Measurements from ENCODE around the gene ROPN1.
"Not testable (repeated sequence)": the region's sequence is repeated elsewhere in the genome, so short reads cannot be mapped to it uniquely, and the experiment has no call there.

ROPN1 gene

DNA sequence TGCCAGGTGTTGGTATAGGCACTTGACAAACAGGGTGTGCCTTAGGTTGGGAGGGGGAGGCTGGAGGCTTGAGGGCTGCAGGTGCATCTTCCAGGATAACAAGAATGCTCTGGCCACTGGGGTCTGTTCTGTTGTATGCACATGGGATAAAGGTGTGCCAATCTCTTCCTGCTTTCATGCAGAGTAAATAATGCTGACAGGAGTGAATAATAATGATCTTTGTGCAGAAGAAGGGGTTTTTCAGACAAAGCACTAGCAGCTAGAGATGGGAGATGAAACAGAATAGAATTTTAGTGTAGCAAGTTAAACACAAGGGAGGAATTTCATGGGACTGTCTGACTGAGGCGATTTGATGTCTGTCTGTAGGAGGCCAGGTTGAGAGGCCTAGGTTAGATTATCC, 1.9 kb upstream of the ROPN1 start:
- DNase-seq = no peak

- DNase-seq = no peak
These were observed 5.5 kb downstream of the ROPN1 start for GRCh38 chr3:123986427-123986826.

DNA sequence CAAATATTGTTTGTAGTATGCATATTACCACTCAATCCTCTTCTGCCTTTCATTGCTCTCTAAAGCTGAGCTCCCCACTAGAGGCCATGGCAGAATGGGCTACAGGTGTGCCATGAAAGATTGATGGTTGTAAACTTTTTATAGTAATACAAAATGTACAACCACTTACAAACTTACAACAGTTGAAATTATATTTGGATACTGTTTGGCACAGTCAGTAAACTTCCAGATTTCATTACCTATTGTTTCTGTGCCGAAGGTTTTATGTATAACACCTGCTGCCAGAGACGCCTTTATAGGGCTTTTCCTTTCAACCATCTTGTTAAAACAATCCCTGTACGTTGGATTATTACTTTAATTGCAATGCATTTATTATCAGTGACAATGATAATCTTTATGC, 7.0 kb downstream of the ROPN1 start:
- DNase-seq = no peak

- DNase-seq = no peak
These were observed 7.6 kb downstream of the ROPN1 start for GRCh38 chr3:123984350-123984749.

DNA sequence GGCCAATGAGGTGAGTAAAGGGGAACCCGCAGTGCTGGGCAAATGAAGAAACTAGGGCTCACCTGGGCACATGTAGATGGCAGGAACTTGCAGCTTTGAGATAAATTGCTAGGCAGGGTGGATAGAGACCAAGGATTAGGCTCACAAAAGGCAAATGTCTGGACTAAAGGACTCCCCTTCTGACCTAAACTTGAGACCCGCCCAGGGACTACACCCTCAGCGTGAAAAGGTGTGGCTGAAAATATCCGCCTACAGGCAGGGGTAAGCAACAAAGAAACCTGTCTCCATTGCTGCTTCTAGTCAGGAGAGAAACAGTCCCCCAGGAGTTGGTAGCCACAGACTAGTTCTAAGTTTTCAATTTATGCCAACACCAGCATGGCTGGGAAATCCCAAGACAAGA, 10.6 kb downstream of the ROPN1 start:
- DNase-seq = not testable (repeated sequence)

GRCh38 chr3:123980539-123980938, 11.4 kb downstream of the ROPN1 start:
- no peak for DNase-seq

GRCh38 chr3:123979525-123980501, 12.1 kb downstream of the ROPN1 start:
- not testable (repeated sequence) for DNase-seq

DNA sequence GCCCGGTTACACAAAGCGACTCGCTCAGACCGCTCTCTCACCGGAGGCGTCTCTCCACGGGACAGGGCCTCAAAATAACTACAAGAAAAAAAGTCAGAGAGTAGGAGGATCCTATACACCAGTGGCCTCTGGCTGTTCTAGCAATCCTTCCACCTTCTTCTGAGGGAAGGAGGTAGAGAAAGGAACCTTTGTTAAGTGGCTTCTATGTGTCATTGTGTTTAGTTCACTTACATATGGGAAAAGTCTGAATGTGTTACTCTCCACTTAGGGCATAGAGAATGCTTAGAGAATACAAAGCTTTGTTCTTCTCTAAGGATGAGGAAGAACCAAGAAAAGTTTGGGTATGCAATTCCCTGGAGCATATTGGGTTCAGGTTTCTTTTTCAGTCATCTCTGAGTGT, 15.0 kb downstream of the ROPN1 start:
- DNase-seq = not testable (repeated sequence)

GRCh38 chr3:123976181-123976898, 15.6 kb downstream of the ROPN1 start:
- DNase-seq = not testable (repeated sequence)

DNA sequence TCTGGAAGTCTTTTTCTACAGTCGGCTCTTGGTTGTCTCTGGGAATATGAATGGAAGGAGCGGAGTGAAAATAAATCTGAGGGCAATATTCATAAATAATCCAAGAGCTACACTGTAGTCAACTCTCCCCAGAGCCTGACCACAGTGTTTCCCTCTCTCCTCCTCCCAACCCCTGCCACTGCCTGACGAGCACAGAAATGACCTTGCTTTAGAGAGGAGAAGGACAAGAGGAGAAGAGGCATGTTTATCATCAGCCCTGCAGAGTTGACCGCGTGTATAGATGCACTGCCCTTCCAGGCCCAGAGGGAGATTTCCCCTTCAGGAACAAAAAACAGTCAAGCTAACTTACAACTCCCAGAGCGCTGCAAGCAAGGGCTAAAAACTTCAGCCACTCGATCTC, 16.9 kb downstream of the ROPN1 start:
- not testable (repeated sequence) for DNase-seq

GRCh38 chr3:123971406-123971805, 20.5 kb downstream of the ROPN1 start:
- no peak for DNase-seq

- not testable (repeated sequence) for DNase-seq
These were observed 24.7 kb downstream of the ROPN1 start for GRCh38 chr3:123967260-123967659.

- not testable (repeated sequence) for DNase-seq
These were observed 25.1 kb downstream of the ROPN1 start for GRCh38 chr3:123966799-123967198.

DNA sequence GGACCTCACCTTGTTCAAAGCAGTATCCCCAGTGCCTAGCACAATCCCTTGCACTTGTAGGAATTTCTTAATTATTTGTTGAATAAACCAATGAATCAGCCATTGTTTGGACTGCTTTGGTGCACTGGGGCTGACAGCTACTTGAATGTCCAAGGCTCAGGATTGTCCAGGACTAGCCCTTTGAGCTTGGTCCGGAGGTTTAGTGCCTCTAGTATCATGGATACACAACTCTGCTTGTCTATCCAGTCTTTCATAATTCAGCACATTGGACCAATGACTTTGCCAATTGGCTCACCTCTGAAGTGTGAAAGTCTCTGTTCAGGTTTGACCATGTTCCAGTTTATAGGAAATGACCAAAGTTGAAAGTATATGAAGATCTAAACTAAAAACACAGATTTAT, 27.1 kb downstream of the ROPN1 start:
- not testable (repeated sequence) for DNase-seq

DNA sequence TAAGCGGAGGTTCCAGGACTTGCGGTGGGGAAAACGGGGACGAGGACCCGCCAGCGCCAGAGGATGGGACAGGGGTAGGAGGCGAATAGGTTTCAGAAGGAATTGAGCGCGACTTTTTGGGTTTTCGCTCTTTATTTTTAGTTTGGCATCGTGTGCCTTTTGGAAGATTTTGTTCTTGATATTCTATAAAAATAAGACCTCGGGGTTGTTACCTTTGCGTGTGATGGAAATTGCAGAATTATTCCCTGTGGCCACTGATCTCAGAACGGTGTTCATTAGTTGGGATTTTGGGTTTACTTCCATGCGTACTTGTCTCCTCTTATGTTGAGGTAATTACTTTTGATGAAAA, 30.4 kb downstream of the ROPN1 start:
- DNase-seq = no peak

DNA sequence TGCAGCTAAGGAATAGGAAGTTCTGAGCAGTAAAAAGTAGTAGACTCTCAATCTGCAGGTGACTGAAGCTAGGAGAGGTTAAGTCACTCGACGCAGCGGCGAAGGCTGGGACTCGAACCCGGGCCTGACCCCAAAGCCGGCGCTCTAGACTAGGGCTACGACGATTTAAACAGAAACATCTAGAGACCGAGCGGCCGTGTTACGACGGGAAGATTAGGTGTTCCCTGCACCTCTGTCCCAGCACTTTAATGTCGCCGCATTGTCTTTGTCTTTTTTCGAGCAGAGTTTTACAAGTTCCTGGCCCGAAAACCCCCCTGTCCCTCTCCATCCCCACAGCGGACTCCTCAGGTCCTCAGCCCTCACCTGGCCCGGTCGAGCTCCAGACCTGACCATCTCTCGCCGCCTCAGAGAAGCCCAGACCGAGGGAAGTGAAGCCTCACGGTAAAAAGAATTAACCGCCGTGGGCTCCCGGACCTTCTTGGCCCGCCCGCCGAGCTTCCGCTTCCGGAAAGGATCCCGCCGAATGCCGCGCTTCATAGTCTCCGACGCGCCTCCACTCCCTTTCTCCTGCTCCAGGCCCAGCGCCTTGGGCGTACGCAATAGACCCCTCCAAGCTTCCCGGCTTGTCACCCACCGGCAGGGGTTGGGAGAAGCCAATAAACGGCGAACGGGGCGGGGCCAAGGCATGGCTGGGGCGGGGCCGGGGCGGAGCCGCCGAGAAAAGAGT, 31.0 kb downstream of the ROPN1 start, which contains the start of gene CCDC14:
TSS of gene CCDC14 (minus strand) at position 449 of the 727 bp plus-strand sequence. CDS start at position 393, 56 bp downstream.
- DNase-seq = peak; percentile 97

GRCh38 chr3:123953735-123954134, 38.2 kb downstream of the ROPN1 start:
- DNase-seq = peak; percentile 96

DNA sequence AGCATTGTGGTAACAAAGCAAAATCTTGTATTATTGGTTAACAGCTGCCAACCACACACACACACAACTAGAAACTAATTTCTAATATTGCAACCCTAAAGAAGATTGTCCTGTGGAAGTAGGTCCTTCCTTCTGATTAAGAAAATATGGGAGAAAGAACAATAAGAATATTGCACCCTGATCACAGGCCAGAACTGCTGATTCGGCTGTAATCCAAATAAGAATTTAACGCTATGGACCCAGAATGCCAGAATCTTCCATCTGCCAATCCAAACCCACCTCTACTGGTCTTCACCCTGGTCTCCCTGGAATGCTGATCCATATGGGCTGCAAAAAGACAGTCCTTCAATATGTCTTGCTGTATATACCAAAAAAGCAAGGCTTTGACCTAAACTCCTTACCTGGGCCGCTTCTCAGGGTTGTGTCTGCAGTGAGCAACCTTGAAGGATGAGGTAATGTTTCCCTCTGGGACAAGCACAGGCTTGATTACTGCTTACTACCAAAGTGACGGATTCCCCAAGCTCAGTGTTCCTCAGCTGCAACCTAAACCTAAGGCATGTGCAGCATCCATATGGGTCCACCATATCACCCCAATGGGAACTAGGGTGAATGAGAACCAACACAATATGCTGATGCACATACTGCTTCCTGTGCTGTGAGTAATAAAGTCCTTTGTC, 38.9 kb downstream of the ROPN1 start:
- DNase-seq = no peak

GRCh38 chr3:123951522-123952447, 40.1 kb downstream of the ROPN1 start:
- no peak for DNase-seq

GRCh38 chr3:123949641-123950040, 42.3 kb downstream of the ROPN1 start:
- DNase-seq = no peak

DNA sequence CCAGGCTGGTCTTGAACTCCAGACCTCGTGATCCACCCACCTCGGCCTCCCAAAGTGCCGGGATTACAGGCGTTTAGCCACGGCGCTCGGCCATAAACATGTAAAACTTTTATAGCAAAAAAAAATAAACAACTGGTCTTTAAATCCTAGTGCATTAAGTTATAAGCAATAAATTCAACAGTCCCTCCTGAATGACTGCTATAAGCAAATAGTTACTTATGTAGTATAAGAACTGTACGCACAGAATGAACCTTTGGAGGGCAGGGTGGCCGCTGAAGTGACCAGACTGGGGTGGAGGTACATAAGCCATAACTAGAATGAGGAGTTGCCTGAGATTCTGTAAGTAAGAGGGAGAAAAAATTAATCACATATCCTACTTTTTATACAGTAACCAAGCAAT, 43.5 kb downstream of the ROPN1 start:
- DNase-seq = no peak
